Testis (tissue), 3 donors: ENCODE results near the gene TCF3. TPM values are rescaled to one million over a fixed set of nuclear protein-coding genes. Genes with fewer than 3 reads are reported as not detected.

Experiments used
- DNase-seq: peaks from one replicate; pipeline ENCODE4 v3.0.0-alpha.2; 2019
- H3K27ac ChIP-seq, 2 donors: fragments of 200-600 bp; sonication (generic); one replicate each; pipeline ENCODE4 v1.5.1; 2019
- H3K27me3 ChIP-seq: fragments of 200-600 bp; sonication (generic); one replicate; pipeline ENCODE4 v1.5.1; 2019
- H3K36me3 ChIP-seq: fragments of 200-600 bp; sonication (generic); one replicate; pipeline ENCODE4 v1.5.1; 2017; ENCODE audit warnings: low read depth; ENCODE audit errors: missing control alignments
- H3K4me1 ChIP-seq: fragments of 200-600 bp; sonication (generic); one replicate; pipeline ENCODE4 v1.5.1; 2019
- H3K4me3 ChIP-seq, 2 donors: fragments of 200-600 bp; sonication (generic); one replicate each; pipeline ENCODE4 v1.5.1; 2017 to 2019
- H3K9me3 ChIP-seq: fragments of 200-600 bp; sonication (generic); one replicate; pipeline ENCODE4 v1.5.1; 2017
- CTCF ChIP-seq, 3 experiments: fragments of 450-650 bp in 2 of 3; fragments of 200-600 bp in 1 of 3; sonication (generic) in 1 of 3; IDR thresholded peaks; one replicate each; pipeline ENCODE4 v1.5.1; 2016 to 2019; ENCODE audit warnings: antibody characterized with exemption in 3 of 3, mild to moderate bottlenecking in 2 of 3, moderate library complexity in 1 of 3
- POLR2A ChIP-seq: fragments of 450-650 bp; IDR thresholded peaks from one replicate; pipeline ENCODE4 v1.6.1; 2017; ENCODE audit warnings: antibody characterized with exemption, mild to moderate bottlenecking, moderate library complexity
- WGBS, 2 donors: methylation state at CpG; one replicate each; pipeline ENCODE4 v1.1.5; 2018; 5-methylcytosine and 5-hydroxymethylcytosine counted together
- intact Hi-C: fragments of 100-400 bp; cut with DNase I; formaldehyde crosslinking; loops from one replicate; pipeline ENCODE4 v1.15.1; 2023; ENCODE audit warnings: low total_unique reads
- polyA plus RNA-seq: library from polyadenylated mRNA; stranded (reverse); fragments of 350-450 nt; fragmentation: Illumina TruSeq; extraction: RNeasy Lipid Tissue Mini Kit (QIAGEN cat#74804); gene quantifications from one replicate; pipeline ENCODE4 v1.2.3, GENCODE V29; 2014; ENCODE audit warnings: low read depth, low replicate concordance; ENCODE audit not compliant: insufficient read depth
- total RNA-seq, 2 donors: library from RNA; depleted of rRNA; stranded (reverse); fragments of >200 nt; gene quantifications; one replicate each; pipeline ENCODE4 v1.2.3, GENCODE V29; 2016

The TCF3 gene
- total and polyA plus RNA-seq, 3 donors from 2014 or later = 157 to 423 (median 330) TPM

GRCh38 chr19:1615156-1615765 is 37.2 kb downstream of the TCF3 start:
- no peaks in the 10 kb centered on the region for H3K27me3 ChIP-seq
- no peaks in the 10 kb centered on the region for H3K4me1 ChIP-seq

GRCh38 chr19:1613808-1614570 is 38.4 kb downstream of the TCF3 start:
- intact Hi-C loops = no loop called here
- no peak overlapping the region for H3K4me3 ChIP-seq
- 91% methylated on average over 22 to 32 of the region's 32 CpGs for WGBS, 2 donors
- TF ChIP-seq POLR2A (no peak), CTCF (IDR thresholded peaks at IDR 0.05) (no peak)
- H3K36me3 ChIP-seq = no peaks in the 10 kb centered on the region
- H3K27me3 ChIP-seq = no peaks in the 10 kb centered on the region
- no peak overlapping the region for H3K27ac ChIP-seq
- DNase-seq = no peak
- peaks cover 11% of the 10 kb centered on the region for H3K4me1 ChIP-seq
- H3K9me3 ChIP-seq = no peaks in the 10 kb centered on the region

More at GRCh38 chr19:1615156-1615765, 37.2 kb downstream of the TCF3 start:
- no peaks in the 10 kb centered on the region for H3K36me3 ChIP-seq
- WGBS, 2 donors = 92 to 94% methylated on average over 19 to 39 of the region's 41 CpGs
- no peak overlapping the region for H3K4me3 ChIP-seq
- no peak for TF ChIP-seq POLR2A
- no peak for DNase-seq
- intact Hi-C loops = no loop called here
- H3K27ac ChIP-seq = no peak overlapping the region
- no peaks in the 10 kb centered on the region for H3K9me3 ChIP-seq

- TF ChIP-seq POLR2A (no peak), CTCF (IDR thresholded peaks at IDR 0.05) (no peak)
- intact Hi-C loops = no loop called here
- no peak overlapping the region for H3K4me3 ChIP-seq
- no peaks in the 10 kb centered on the region for H3K36me3 ChIP-seq
- H3K27me3 ChIP-seq = no peaks in the 10 kb centered on the region
- H3K27ac ChIP-seq = no peak overlapping the region
- no peak for DNase-seq
- 76 to 77% methylated on average over 4 to 9 of the region's 9 CpGs for WGBS, 2 donors
- peaks cover 16% of the 10 kb centered on the region for H3K4me1 ChIP-seq
- no peaks in the 10 kb centered on the region for H3K9me3 ChIP-seq
Measured at GRCh38 chr19:1613146-1613545, 39.3 kb downstream of the TCF3 start.

GRCh38 chr19:1612114-1613086 is 40.0 kb downstream of the TCF3 start:
- no peaks in the 10 kb centered on the region for H3K36me3 ChIP-seq
- 91 to 92% methylated on average over 33 to 39 of the region's 39 CpGs for WGBS, 2 donors
- H3K4me1 ChIP-seq = peaks cover 16% of the 10 kb centered on the region
- no peak for TF ChIP-seq POLR2A
- no peak for TF ChIP-seq CTCF (IDR thresholded peaks at IDR 0.05)
- H3K27me3 ChIP-seq = no peaks in the 10 kb centered on the region
- no peaks in the 10 kb centered on the region for H3K9me3 ChIP-seq
- no peak for DNase-seq
- intact Hi-C loops = no loop called here
- no peak overlapping the region for H3K27ac ChIP-seq
- no peak overlapping the region for H3K4me3 ChIP-seq

- Histone ChIP-seq H3K27me3 (no peaks in the 10 kb centered on the region), H3K4me1 (peaks cover 16% of the 10 kb centered on the region), H3K27ac (no peak overlapping the region), H3K4me3 (no peak overlapping the region), H3K36me3 (no peaks in the 10 kb centered on the region), H3K9me3 (no peaks in the 10 kb centered on the region)
- WGBS, 2 donors = 95% methylated on average over 15 of the region's 15 CpGs
- intact Hi-C loops = no loop called here
- no peak for DNase-seq
- no peak for TF ChIP-seq POLR2A
Measured at GRCh38 chr19:1611353-1611752, 41.1 kb downstream of the TCF3 start.
